Activated B cell treated with CpG ODN at 0.5 μM for 24 hours (primary cell): Measurements from ENCODE around the gene AGAP1. TPM values are rescaled to one million over a fixed set of nuclear protein-coding genes. Genes with fewer than 3 reads are reported as not detected.

Source experiments
- ATAC-seq: fragments of 200-7000 bp; cut with Tn5 transposase; one replicate; pipeline ENCODE4 v1.10.0; 2021; ENCODE audit warnings: low read depth, mild to moderate bottlenecking, moderate library complexity
- CTCF ChIA-PET: fragments of 350-600 bp; sonication (Branson Sonifier 250); formaldehyde crosslinking; loops from one replicate; lab custom pipeline; 2021; ENCODE audit warnings: antibody characterized with exemption; lab: Charles Lee
- POLR2A ChIA-PET: fragments of 350-600 bp; sonication (Branson Sonifier 250); formaldehyde crosslinking; loops from one replicate; lab custom pipeline; 2021; ENCODE audit warnings: antibody characterized with exemption; lab: Charles Lee
- DNase-seq: peaks from one replicate; pipeline ENCODE4 v3.0.0; 2022
- H3K27ac Mint-ChIP-seq: one replicate; pipeline ENCODE4 v1.8.0; 2020; ENCODE audit warnings: mixed read lengths
- H3K27me3 Mint-ChIP-seq: one replicate; pipeline ENCODE4 v1.8.0; 2021; ENCODE audit warnings: mixed read lengths
- H3K36me3 Mint-ChIP-seq: one replicate; pipeline ENCODE4 v1.8.0; 2021; ENCODE audit warnings: low read depth, mixed read lengths
- H3K4me1 Mint-ChIP-seq: one replicate; pipeline ENCODE4 v1.8.0; 2021; ENCODE audit warnings: mixed read lengths
- H3K4me3 Mint-ChIP-seq: one replicate; pipeline ENCODE4 v1.8.0; 2020; ENCODE audit warnings: mild to moderate bottlenecking, mixed read lengths
- H3K9me3 Mint-ChIP-seq: one replicate; pipeline ENCODE4 v1.8.0; 2020; ENCODE audit warnings: mixed read lengths
- intact Hi-C: fragments of 100-400 bp; cut with micrococcal nuclease; formaldehyde crosslinking; loops from one replicate; pipeline ENCODE4 v1.15.1; 2024
- total RNA-seq: library from RNA; stranded (reverse); gene quantifications from 2 replicates; pipeline ENCODE4 v1.2.3, GENCODE V29; 2022
- TF ChIP-seq, protein P1 (sequence below): fragments of 200-600 bp; IDR thresholded peaks from one replicate; pipeline ENCODE4 v1.8.0; 2022; ENCODE audit warnings: antibody characterized with exemption, mild to moderate bottlenecking

The AGAP1 gene
- total RNA-seq, 1 donor from 2014 or later = not detected

- ChIA-PET CTCF (no interaction called here), POLR2A (no interaction called here)
- H3K27ac Mint-ChIP-seq = no peak overlapping the region
- H3K9me3 Mint-ChIP-seq = no peaks in the 10 kb centered on the region
- intact Hi-C loops = no loop called here
- ATAC-seq (no peak), DNase-seq (no peak)
- H3K27me3 Mint-ChIP-seq = peaks cover 13% of the 10 kb centered on the region
- TF ChIP-seq, protein P1, sequence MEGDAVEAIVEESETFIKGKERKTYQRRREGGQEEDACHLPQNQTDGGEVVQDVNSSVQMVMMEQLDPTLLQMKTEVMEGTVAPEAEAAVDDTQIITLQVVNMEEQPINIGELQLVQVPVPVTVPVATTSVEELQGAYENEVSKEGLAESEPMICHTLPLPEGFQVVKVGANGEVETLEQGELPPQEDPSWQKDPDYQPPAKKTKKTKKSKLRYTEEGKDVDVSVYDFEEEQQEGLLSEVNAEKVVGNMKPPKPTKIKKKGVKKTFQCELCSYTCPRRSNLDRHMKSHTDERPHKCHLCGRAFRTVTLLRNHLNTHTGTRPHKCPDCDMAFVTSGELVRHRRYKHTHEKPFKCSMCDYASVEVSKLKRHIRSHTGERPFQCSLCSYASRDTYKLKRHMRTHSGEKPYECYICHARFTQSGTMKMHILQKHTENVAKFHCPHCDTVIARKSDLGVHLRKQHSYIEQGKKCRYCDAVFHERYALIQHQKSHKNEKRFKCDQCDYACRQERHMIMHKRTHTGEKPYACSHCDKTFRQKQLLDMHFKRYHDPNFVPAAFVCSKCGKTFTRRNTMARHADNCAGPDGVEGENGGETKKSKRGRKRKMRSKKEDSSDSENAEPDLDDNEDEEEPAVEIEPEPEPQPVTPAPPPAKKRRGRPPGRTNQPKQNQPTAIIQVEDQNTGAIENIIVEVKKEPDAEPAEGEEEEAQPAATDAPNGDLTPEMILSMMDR = no peak
- no peak overlapping the region for H3K4me3 Mint-ChIP-seq
- H3K4me1 Mint-ChIP-seq = no peaks in the 10 kb centered on the region
- H3K36me3 Mint-ChIP-seq = no peaks in the 10 kb centered on the region
These were observed 58.8 kb downstream of the AGAP1 start for GRCh38 chr2:235552671-235553070.

GRCh38 chr2:235553291-235553690 is 59.4 kb downstream of the AGAP1 start:
- H3K4me3 Mint-ChIP-seq = no peak overlapping the region
- ATAC-seq = no peak

GRCh38 chr2:235553696-235554100 is 59.9 kb downstream of the AGAP1 start:
- DNase-seq (no peak), ATAC-seq (no peak)
- TF ChIP-seq, protein P1 = no peak
- Mint-ChIP-seq H3K36me3 (no peaks in the 10 kb centered on the region), H3K4me1 (no peaks in the 10 kb centered on the region), H3K9me3 (no peaks in the 10 kb centered on the region), H3K27ac (no peak overlapping the region), H3K27me3 (peaks cover 15% of the 10 kb centered on the region), H3K4me3 (no peak overlapping the region)
- POLR2A ChIA-PET = no interaction called here
- intact Hi-C loops = no loop called here
- CTCF ChIA-PET = no interaction called here

More at GRCh38 chr2:235553291-235553690, 59.4 kb downstream of the AGAP1 start:
- CTCF ChIA-PET = no interaction called here
- Mint-ChIP-seq H3K4me1 (no peaks in the 10 kb centered on the region), H3K27ac (no peak overlapping the region), H3K27me3 (peaks cover 15% of the 10 kb centered on the region), H3K9me3 (no peaks in the 10 kb centered on the region), H3K36me3 (no peaks in the 10 kb centered on the region)
- POLR2A ChIA-PET = no interaction called here
- DNase-seq = no peak
- intact Hi-C loops = no loop called here
- TF ChIP-seq, protein P1 = no peak

- POLR2A ChIA-PET = no interaction called here
- ATAC-seq (no peak), DNase-seq (no peak)
- H3K27ac Mint-ChIP-seq = no peak overlapping the region
- no peak overlapping the region for H3K4me3 Mint-ChIP-seq
- TF ChIP-seq, protein P1 = no peak
- no peaks in the 10 kb centered on the region for H3K9me3 Mint-ChIP-seq
- H3K36me3 Mint-ChIP-seq = no peaks in the 10 kb centered on the region
- H3K27me3 Mint-ChIP-seq = peaks cover 15% of the 10 kb centered on the region
- CTCF ChIA-PET = no interaction called here
- intact Hi-C loops = no loop called here
- H3K4me1 Mint-ChIP-seq = no peaks in the 10 kb centered on the region
These were observed 60.5 kb downstream of the AGAP1 start for GRCh38 chr2:235554385-235554784.

DNA sequence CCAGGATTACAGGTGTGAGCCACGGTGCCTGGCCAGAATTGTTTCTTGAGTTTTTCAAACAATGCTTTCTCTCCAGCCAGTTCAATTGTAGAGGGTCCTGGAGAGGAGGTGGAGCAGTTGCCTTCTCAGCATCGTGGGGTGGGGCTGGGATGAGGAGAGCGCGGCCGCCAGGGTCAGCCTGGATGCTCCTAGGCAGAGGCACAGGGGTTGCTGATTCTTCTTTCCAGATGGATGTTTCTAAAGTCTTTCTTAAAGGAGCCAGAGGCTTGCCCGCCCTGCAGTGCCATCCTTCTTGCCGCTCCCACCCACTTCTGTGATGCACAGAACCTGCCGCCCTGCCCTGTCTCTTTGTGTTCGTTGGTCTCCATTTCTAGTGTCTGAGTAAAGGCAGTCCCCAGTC is 61.1 kb downstream of the AGAP1 start:
- H3K4me1 Mint-ChIP-seq = no peaks in the 10 kb centered on the region
- TF ChIP-seq, protein P1 = no peak
- intact Hi-C loops = no loop called here
- peaks cover 15% of the 10 kb centered on the region for H3K27me3 Mint-ChIP-seq
- CTCF ChIA-PET = no interaction called here
- H3K9me3 Mint-ChIP-seq = no peaks in the 10 kb centered on the region
- DNase-seq (no peak), ATAC-seq (no peak)
- no peak overlapping the region for H3K27ac Mint-ChIP-seq
- POLR2A ChIA-PET = no interaction called here
- H3K36me3 Mint-ChIP-seq = no peaks in the 10 kb centered on the region
- H3K4me3 Mint-ChIP-seq = no peak overlapping the region
